ENCODE data around the gene PEAK3. TPM values are rescaled to one million over a fixed set of nuclear protein-coding genes. Genes with fewer than 3 reads are reported as not detected.

The PEAK3 gene
- total and polyA plus RNA-seq, 10 of the 15 experiments (the other 5 are each of a cell fraction or from before 2014, with no cell fraction given), result 0.03 to 0.10 (median 0.05) TPM; not detected in 7

- RAD21 ChIA-PET (ENCODE audit: unreplicated experiment), result no interaction called here
Observed at GRCh38 chr19:2255112-2255845, 26.7 kb downstream of the PEAK3 start.

More at GRCh38 chr19:2255112-2255845, 26.7 kb downstream of the PEAK3 start:
- CTCF ChIA-PET, result interaction anchor here (0.8 kb wide), 1 partner anchor 16 kb away, joined by 5 read pairs; no protein-coding TSS in a partner anchor
- Histone ChIP-seq H3K4me1 (ENCODE audit: control insufficient read depth, insufficient read depth, low read length) (peaks cover 16% of the 10 kb centered on the region), H2AFZ (ENCODE audit: control insufficient read depth, low read depth, low read length) (no peak overlapping the region), H3K27me3 (replicated peaks in 1 of 2; ENCODE audit: control insufficient read depth in 2 of 2, insufficient read depth in 2 of 2, low read length in 1 of 2) (peaks cover 14 to 19% of the 10 kb centered on the region in 2 experiments; a peak in 3 of 4 replicates), H3K9me3 (replicated peaks; ENCODE audit: control insufficient read depth, insufficient read depth, low read length) (no peaks in the 10 kb centered on the region; the same call in 2 of the 3 replicates), H3K4me2 (ENCODE audit: control insufficient read depth, insufficient read depth) (no peak overlapping the region), H4K20me1 (ENCODE audit: control insufficient read depth, insufficient read depth) (no peaks in the 10 kb centered on the region), H3K4me3 (no peak overlapping the region), H3K79me2 (ENCODE audit: control insufficient read depth, insufficient read depth, low read length) (no peaks in the 10 kb centered on the region), H3K9ac (ENCODE audit: control insufficient read depth, insufficient read depth, low read length) (no peak overlapping the region), H3K36me3 (ENCODE audit: control insufficient read depth in 2 of 2, insufficient read depth in 2 of 2, low read length in 1 of 2) (no peaks in the 10 kb centered on the region), H3K27ac (ENCODE audit: control insufficient read depth, insufficient read depth) (no peak overlapping the region)
- SMC1A ChIA-PET (ENCODE audit: uncharacterized antibody, unreplicated experiment), result no interaction called here
- TF ChIP-seq MTA2 (IDR thresholded peaks at IDR 0.05; ENCODE audit: low read depth) (no peak), IRF4 (IDR thresholded peaks at IDR 0.05; ENCODE audit: low read depth, low read length) (no peak), SIN3A (IDR thresholded peaks at IDR 0.05; ENCODE audit: low read depth, low read length) (no peak), ASH2L (IDR thresholded peaks at IDR 0.05; ENCODE audit: borderline replicate concordance, low read depth) (no peak), NFXL1 (IDR thresholded peaks at IDR 0.05; ENCODE audit: borderline replicate concordance) (no peak), IRF3 (IDR thresholded peaks at IDR 0.05) (no peak), ELK1 (IDR thresholded peaks at IDR 0.05; ENCODE audit: low read depth, low read length) (no peak), RAD51 (IDR thresholded peaks at IDR 0.05) (no peak), HCFC1 (IDR thresholded peaks at IDR 0.05; ENCODE audit: low read length) (no peak), KAT2A (conservative IDR thresholded peaks at IDR 0.05; ENCODE audit: control insufficient read depth, low read depth, low read length) (no peak), RB1 (IDR thresholded peaks at IDR 0.05; ENCODE audit: borderline replicate concordance) (no peak), PKNOX1 (IDR thresholded peaks at IDR 0.05) (no peak), PML (IDR thresholded peaks at IDR 0.05; ENCODE audit: low read length) (no peak), ZBED1 (IDR thresholded peaks at IDR 0.05; ENCODE audit: borderline replicate concordance) (no peak), CBFB (IDR thresholded peaks at IDR 0.05; ENCODE audit: low read depth) (no peak)
- in situ Hi-C loops (cut with MboI) (no loop called here), intact Hi-C loops (cut with micrococcal nuclease; ENCODE audit: unreplicated experiment) (no loop called here)
- no peak for ATAC-seq
- no peak for DNase-seq (ENCODE audit: low read depth, low spot score)
- no peak for FAIRE-seq
- POLR2A ChIA-PET, result interaction anchor here (0.8 to 1.5 kb wide), 3 partner anchors 13 to 17 kb away, joined by 3 to 9 read pairs (median 3); no protein-coding TSS in a partner anchor
- WGBS (ENCODE audit: insufficient coverage, insufficient replicate concordance, low lambda C conversion rate, missing lambda C conversion rate), result 74% methylated on average over 16 of the region's 16 CpGs
- BruUV-seq (replicated peaks), result no TSS peak
